Natural killer cell (primary cell): ENCODE measurements around the gene URI1. TPM values are rescaled to one million over a fixed set of nuclear protein-coding genes. Genes with fewer than 3 reads are reported as not detected.

Experiments
- ATAC-seq, 3 donors: fragments of 150-1000 bp in 2 of 3; fragments of 200-7000 bp in 1 of 3; cut with Tn5 transposase; 1 replicate in 1 of 3; 2 replicates in 2 of 3; pipeline ENCODE4 v1.10.0; 2021; ENCODE audit warnings: mild to moderate bottlenecking in 2 of 3, moderate library complexity in 2 of 3
- DNase-seq, 2 donors: peaks; one replicate each; pipeline versions ENCODE4 v3.0.0 to v3.0.0-alpha.2; 2013 to 2021; ENCODE audit warnings: mixed read lengths in 1 of 2
- H3K27ac ChIP-seq: one replicate; pipeline ENCODE4 v1.5.1; 2013; ENCODE audit warnings: mild to moderate bottlenecking, low read length
- H3K27me3 ChIP-seq: one replicate; pipeline ENCODE4 v1.6.1; 2013; ENCODE audit warnings: low read length; ENCODE audit not compliant: control insufficient read depth, insufficient read depth
- H3K36me3 ChIP-seq: one replicate; pipeline ENCODE4 v1.6.1; 2013; ENCODE audit warnings: low read length; ENCODE audit not compliant: control insufficient read depth, insufficient read depth
- H3K4me1 ChIP-seq: one replicate; pipeline ENCODE4 v1.6.1; 2013; ENCODE audit warnings: low read length; ENCODE audit not compliant: control insufficient read depth, insufficient read depth
- H3K4me3 ChIP-seq: one replicate; pipeline ENCODE4 v1.5.1; 2013; ENCODE audit warnings: low read length
- H3K9me3 ChIP-seq: one replicate; pipeline ENCODE4 v1.6.1; 2013; ENCODE audit warnings: low read length; ENCODE audit not compliant: control insufficient read depth, insufficient read depth
- H3K27ac Mint-ChIP-seq, 2 donors: one replicate each; pipeline ENCODE4 v1.8.0; 2022; ENCODE audit warnings: mild to moderate bottlenecking in 2 of 2, mixed read lengths in 2 of 2, moderate library complexity in 1 of 2
- H3K27me3 Mint-ChIP-seq, 2 donors: one replicate each; pipeline ENCODE4 v1.8.0; 2022; ENCODE audit warnings: low read depth in 2 of 2, mixed read lengths in 2 of 2
- H3K36me3 Mint-ChIP-seq: one replicate; pipeline ENCODE4 v1.8.0; 2022; ENCODE audit warnings: mixed read lengths
- H3K4me1 Mint-ChIP-seq, 2 donors: one replicate each; pipeline ENCODE4 v1.8.0; 2022; ENCODE audit warnings: mixed read lengths in 2 of 2
- H3K4me3 Mint-ChIP-seq: one replicate; pipeline ENCODE4 v1.8.0; 2022; ENCODE audit warnings: mild to moderate bottlenecking, moderate library complexity, mixed read lengths
- H3K9me3 Mint-ChIP-seq, 2 donors: one replicate each; pipeline ENCODE4 v1.8.0; 2022; ENCODE audit warnings: mixed read lengths in 2 of 2
- WGBS: methylation state at CpG from one replicate; pipeline ENCODE4 v1.1.7; 2013; ENCODE audit warnings: missing lambda C conversion rate; ENCODE audit not compliant: insufficient coverage; 5-methylcytosine and 5-hydroxymethylcytosine counted together
- intact Hi-C: fragments of 100-400 bp; cut with micrococcal nuclease; formaldehyde crosslinking; loops from one replicate; pipeline ENCODE4 v1.14.2; 2022
- total RNA-seq, 4 donors: library from RNA; stranded (reverse); fragments of 120-200 nt in 1 of 4; gene quantifications; one replicate each; pipeline versions ENCODE4 v1.2.3 to v1.2.4, GENCODE V29; 2013 to 2022
- TF ChIP-seq, protein P1 (sequence below): fragments of 200-600 bp; IDR thresholded peaks from one replicate; pipeline ENCODE4 v1.8.0; 2022; ENCODE audit warnings: antibody characterized with exemption

The URI1 gene
- total RNA-seq, 3 donors from 2014 or later (not counting 1 experiment from before 2014, with no cell fraction given): 66.8 to 72.8 (median 68.4) TPM

DNA sequence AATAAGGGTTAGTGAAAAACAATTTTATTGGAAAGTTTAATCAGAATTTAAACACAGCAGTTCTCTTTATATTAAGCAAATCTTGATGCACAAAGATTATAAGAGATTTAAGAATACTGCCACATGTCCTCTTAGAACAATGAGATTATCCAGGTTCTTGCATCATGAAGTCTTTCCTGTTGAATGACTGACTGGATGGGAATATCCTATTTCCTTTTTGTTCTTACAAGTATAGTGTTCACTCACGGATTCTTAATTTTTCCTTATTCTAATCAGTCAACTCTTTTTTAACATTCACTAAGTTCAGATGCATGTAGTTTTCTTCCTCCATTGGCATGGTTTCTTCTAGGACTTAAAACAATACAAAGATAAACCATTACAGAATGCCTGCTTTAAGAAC lies 10.1 kb downstream of the URI1 start:
- intact Hi-C loops: no loop called here
- no peaks in the 10 kb centered on the region for H3K9me3 ChIP-seq
- H3K27ac ChIP-seq: no peak overlapping the region
- no peaks in the 10 kb centered on the region for H3K27me3 Mint-ChIP-seq
- ATAC-seq (no peak), DNase-seq (no peak)
- no peaks in the 10 kb centered on the region for H3K4me1 ChIP-seq
- no peak overlapping the region for H3K4me3 Mint-ChIP-seq
- H3K27ac Mint-ChIP-seq: peak overlapping the region; percentile 52 to 64
- TF ChIP-seq, protein P1, sequence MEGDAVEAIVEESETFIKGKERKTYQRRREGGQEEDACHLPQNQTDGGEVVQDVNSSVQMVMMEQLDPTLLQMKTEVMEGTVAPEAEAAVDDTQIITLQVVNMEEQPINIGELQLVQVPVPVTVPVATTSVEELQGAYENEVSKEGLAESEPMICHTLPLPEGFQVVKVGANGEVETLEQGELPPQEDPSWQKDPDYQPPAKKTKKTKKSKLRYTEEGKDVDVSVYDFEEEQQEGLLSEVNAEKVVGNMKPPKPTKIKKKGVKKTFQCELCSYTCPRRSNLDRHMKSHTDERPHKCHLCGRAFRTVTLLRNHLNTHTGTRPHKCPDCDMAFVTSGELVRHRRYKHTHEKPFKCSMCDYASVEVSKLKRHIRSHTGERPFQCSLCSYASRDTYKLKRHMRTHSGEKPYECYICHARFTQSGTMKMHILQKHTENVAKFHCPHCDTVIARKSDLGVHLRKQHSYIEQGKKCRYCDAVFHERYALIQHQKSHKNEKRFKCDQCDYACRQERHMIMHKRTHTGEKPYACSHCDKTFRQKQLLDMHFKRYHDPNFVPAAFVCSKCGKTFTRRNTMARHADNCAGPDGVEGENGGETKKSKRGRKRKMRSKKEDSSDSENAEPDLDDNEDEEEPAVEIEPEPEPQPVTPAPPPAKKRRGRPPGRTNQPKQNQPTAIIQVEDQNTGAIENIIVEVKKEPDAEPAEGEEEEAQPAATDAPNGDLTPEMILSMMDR: no peak
- H3K4me3 ChIP-seq: no peak overlapping the region
- 100% methylated on average over 1 of the region's 1 CpG for WGBS
- H3K36me3 Mint-ChIP-seq: no peaks in the 10 kb centered on the region
- H3K27me3 ChIP-seq: no peaks in the 10 kb centered on the region
- H3K9me3 Mint-ChIP-seq: no peaks in the 10 kb centered on the region
- H3K36me3 ChIP-seq: no peaks in the 10 kb centered on the region
- peaks cover 60 to 64% of the 10 kb centered on the region in 2 donors for H3K4me1 Mint-ChIP-seq

DNA sequence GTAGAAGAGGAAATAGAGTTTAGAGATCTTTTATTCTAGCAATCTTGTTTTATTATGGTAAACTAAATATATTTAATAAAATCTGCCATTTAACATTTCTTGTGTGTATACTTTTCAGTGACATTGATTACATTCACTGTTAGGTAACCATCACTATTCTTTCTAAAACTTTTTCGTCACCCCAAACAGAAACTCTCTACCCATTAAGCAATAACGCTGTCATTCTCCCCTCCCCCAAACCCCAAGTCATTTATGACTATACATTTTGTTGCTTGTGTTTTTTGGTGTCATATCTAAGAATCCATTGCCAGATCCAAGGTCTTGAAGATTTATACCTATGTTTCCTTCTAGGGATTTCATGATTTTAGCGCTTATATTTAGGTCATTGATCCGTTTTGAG lies 10.6 kb downstream of the URI1 start:
- H3K27ac ChIP-seq: no peak overlapping the region
- intact Hi-C loops: no loop called here
- DNase-seq: no peak
- peak overlapping the region; percentile 52 to 64 for H3K27ac Mint-ChIP-seq
- H3K9me3 Mint-ChIP-seq: no peaks in the 10 kb centered on the region
- WGBS: 63% methylated on average over 3 of the region's 4 CpGs
- no peaks in the 10 kb centered on the region for H3K36me3 Mint-ChIP-seq
- no peaks in the 10 kb centered on the region for H3K27me3 ChIP-seq
- no peak overlapping the region for H3K4me3 ChIP-seq
- H3K27me3 Mint-ChIP-seq: no peaks in the 10 kb centered on the region
- TF ChIP-seq, protein P1: no peak
- ATAC-seq: no peak
- no peaks in the 10 kb centered on the region for H3K4me1 ChIP-seq
- peaks cover 55 to 63% of the 10 kb centered on the region in 2 donors for H3K4me1 Mint-ChIP-seq
- no peaks in the 10 kb centered on the region for H3K9me3 ChIP-seq
- no peak overlapping the region for H3K4me3 Mint-ChIP-seq
- no peaks in the 10 kb centered on the region for H3K36me3 ChIP-seq

DNA sequence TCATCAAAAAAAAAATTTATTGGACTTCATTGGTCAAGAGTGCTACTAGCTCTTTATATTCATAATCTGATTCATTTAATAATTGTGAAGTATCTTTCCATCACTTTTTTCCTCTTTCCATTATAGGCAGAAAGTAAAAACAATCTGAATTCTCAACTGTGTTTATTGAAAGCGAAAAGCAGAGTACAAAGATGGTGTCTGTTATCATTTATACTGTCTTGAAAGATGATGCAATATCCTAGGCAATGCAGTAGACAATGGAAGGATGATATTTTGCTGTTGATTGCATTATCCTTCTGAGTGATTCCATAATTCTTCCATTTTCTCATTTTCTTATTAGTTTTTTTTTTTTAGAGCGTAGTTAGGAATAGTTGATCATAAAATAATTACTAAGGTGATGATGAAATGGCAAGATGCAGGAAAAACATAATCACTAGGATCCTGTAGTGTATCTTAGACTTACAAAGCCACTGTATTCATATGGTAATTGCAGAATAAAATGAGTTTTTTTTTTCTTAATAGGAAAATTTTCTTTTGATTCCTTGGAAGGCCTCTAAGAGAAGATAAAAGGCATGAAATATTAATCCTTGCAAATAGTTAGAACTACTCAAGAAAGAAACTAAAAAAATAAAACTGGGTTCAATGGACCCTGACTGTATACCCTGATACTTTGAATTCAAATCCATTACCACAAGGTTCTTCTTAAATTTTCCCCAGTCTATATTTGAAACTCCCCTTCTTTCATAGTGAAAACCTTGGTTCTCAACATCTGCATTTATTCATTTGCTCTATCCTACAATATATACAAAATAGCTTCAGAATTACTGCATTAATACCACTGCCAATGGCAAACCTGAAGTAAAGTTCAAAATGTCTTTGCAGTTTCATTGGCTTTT lies 11.6 kb downstream of the URI1 start:
- H3K4me1 Mint-ChIP-seq: peaks cover 48 to 56% of the 10 kb centered on the region in 2 donors
- no peaks in the 10 kb centered on the region for H3K36me3 Mint-ChIP-seq
- 100% methylated on average over 2 of the region's 2 CpGs for WGBS
- ATAC-seq (no peak), DNase-seq (no peak)
- H3K36me3 ChIP-seq: no peaks in the 10 kb centered on the region
- no peaks in the 10 kb centered on the region for H3K4me1 ChIP-seq
- no peaks in the 10 kb centered on the region for H3K9me3 ChIP-seq
- intact Hi-C loops: no loop called here
- no peaks in the 10 kb centered on the region for H3K9me3 Mint-ChIP-seq
- TF ChIP-seq, protein P1: no peak
- no peaks in the 10 kb centered on the region for H3K27me3 Mint-ChIP-seq
- no peak overlapping the region for H3K4me3 Mint-ChIP-seq
- no peak overlapping the region for H3K27ac ChIP-seq
- no peaks in the 10 kb centered on the region for H3K27me3 ChIP-seq
- no peak overlapping the region for H3K4me3 ChIP-seq
- peak overlapping the region; percentile 44 to 64 for H3K27ac Mint-ChIP-seq
